K562 (cell line): ENCODE data around the gene CKAP5. TPM values are rescaled to one million over a fixed set of nuclear protein-coding genes. Genes with fewer than 3 reads are reported as not detected.
A peak's percentile ranks its signal among the peaks of the same experiment; 100 is the strongest.

Experiments used
- ATF1 ChIP-seq, 2 experiments: fragments of 450-650 bp in 1 of 2; IDR thresholded peaks; 2 replicates each; pipeline ENCODE4 v1.6.1; 2016; ENCODE audit warnings: missing compliant biosample characterization in 1 of 2, missing genetic modification characterization in 1 of 2
- ELF1 ChIP-seq: fragments of 200-800 bp; sonication (Bioruptor generic); IDR thresholded peaks from 2 replicates; pipeline ENCODE4 v1.6.1; 2016; ENCODE audit warnings: missing genetic modification characterization, missing compliant biosample characterization
- ETV5 ChIP-seq: sonication (generic); formaldehyde crosslinking; IDR thresholded peaks from 2 replicates; pipeline ENCODE4 v1.4.0; 2020; ENCODE audit warnings: low read depth, mild to moderate bottlenecking, missing genetic modification reagents
- HDAC3 ChIP-seq: fragments of 450-650 bp; IDR thresholded peaks from 2 replicates; pipeline ENCODE4 v1.6.1; 2018; ENCODE audit warnings: borderline replicate concordance, mild to moderate bottlenecking, moderate library complexity; ENCODE audit not compliant: partially characterized antibody
- LEF1 ChIP-seq: fragments of 450-650 bp; IDR thresholded peaks from 2 replicates; pipeline ENCODE4 v1.6.1; 2016; ENCODE audit warnings: mild to moderate bottlenecking
- MED1 ChIP-seq: sonication (generic); formaldehyde crosslinking; IDR thresholded peaks from 2 replicates; pipeline ENCODE4 v1.8.1; 2023; ENCODE audit warnings: missing genetic modification reagents, borderline replicate concordance
- MTA1 ChIP-seq: fragments of 450-650 bp; IDR thresholded peaks from 2 replicates; pipeline ENCODE4 v1.6.1; 2017; ENCODE audit warnings: borderline replicate concordance
- MYC ChIP-seq, 2 experiments: fragments of 250-450 bp in 1 of 2; sonication (Bioruptor Pico) in 1 of 2; IDR thresholded peaks; 2 replicates each; pipeline versions ENCODE4 v1.5.1 to v1.6.1; 2012 to 2021; ENCODE audit warnings: low read depth in 2 of 2, borderline replicate concordance in 1 of 2, improper control_type of control experiment in 1 of 2, low read length in 1 of 2, mild to moderate bottlenecking in 1 of 2, moderate library complexity in 1 of 2
- NFE2 ChIP-seq: IDR thresholded peaks from 2 replicates; pipeline ENCODE4 v1.6.1; 2014; ENCODE audit warnings: antibody characterized with exemption, low read depth
- PML ChIP-seq: IDR thresholded peaks from 2 replicates; pipeline ENCODE4 v1.6.1; 2012; ENCODE audit warnings: low read length, inconsistent platforms
- PYGO2 ChIP-seq: fragments of 450-650 bp; IDR thresholded peaks from 2 replicates; pipeline ENCODE4 v1.6.1; 2016; ENCODE audit warnings: mild to moderate bottlenecking, missing genetic modification characterization, moderate library complexity, missing compliant biosample characterization
- TAL1 ChIP-seq: fragments of 450-650 bp; IDR thresholded peaks from 2 replicates; pipeline ENCODE4 v1.6.1; 2016; ENCODE audit warnings: mild to moderate bottlenecking
- TCF7L2 ChIP-seq: fragments of 150-350 bp; IDR thresholded peaks from 2 replicates; pipeline ENCODE4 v1.6.1; 2016; ENCODE audit warnings: low read depth, mild to moderate bottlenecking, low read length, moderate library complexity
- TCFL5 ChIP-seq: fragments of 250-450 bp; sonication (Bioruptor Pico); conservative IDR thresholded peaks from 2 replicates; pipeline ENCODE4 v1.6.1; 2021; ENCODE audit warnings: mild to moderate bottlenecking, moderate library complexity, matching md5 sums
- ZBED1 ChIP-seq: IDR thresholded peaks from 2 replicates; pipeline ENCODE4 v1.6.1; 2014
- ZNF41 ChIP-seq: fragments of 250-450 bp; sonication (Bioruptor Pico); conservative IDR thresholded peaks from 2 replicates; pipeline ENCODE4 v1.4.0; 2020; ENCODE audit warnings: mild to moderate bottlenecking
- polyA plus RNA-seq, 8 experiments: library from polyadenylated mRNA; depleted of rRNA in 4 of 8; stranded (reverse) in 5 of 8; unstranded in 3 of 8; fragments of >200 nt; fragmentation: Nextera tagmentation in 2 of 8; fragmentation: Illumina TruSeq in 1 of 8; extraction: Ambion mirVana in 2 of 8; extraction: Trizol in 1 of 8; gene quantifications; 2 replicates each; pipeline versions ENCODE4 v1.2.1 to v1.2.3, GENCODE V29; 2011 to 2014; ENCODE audit warnings: inconsistent platforms in 1 of 8, missing spikeins in 1 of 8
- total RNA-seq, 7 experiments: library from RNA; depleted of rRNA in 6 of 7; stranded (reverse); fragments of >200 nt in 6 of 7; fragmentation: Illumina TruSeq in 2 of 7; extraction: Trizol in 2 of 7; gene quantifications; 2 replicates each; pipeline versions ENCODE4 v1.2.1 to v1.2.3, GENCODE V29; 2011 to 2021; ENCODE audit warnings: low replicate concordance in 1 of 7
- TF ChIP-seq, protein P1 (sequence below): fragments of 450-650 bp; IDR thresholded peaks from 2 replicates; pipeline ENCODE4 v1.6.1; 2016; ENCODE audit warnings: borderline replicate concordance
- TF ChIP-seq, protein P2 (sequence below): IDR thresholded peaks from 3 replicates; pipeline ENCODE4 v1.6.1; 2011; ENCODE audit warnings: borderline replicate concordance, mild to moderate bottlenecking; ENCODE audit not compliant: insufficient read length, insufficient read depth
- TF ChIP-seq, protein P3 (sequence below): sonication (generic); formaldehyde crosslinking; IDR thresholded peaks from 2 replicates; pipeline ENCODE4 v1.8.0; 2022; ENCODE audit warnings: mild to moderate bottlenecking, low read depth, missing genetic modification reagents

CKAP5 gene
- total and polyA plus RNA-seq, 9 of the 15 experiments (the other 6 are each of a cell fraction or from before 2014, with no cell fraction given) = 60.1 to 239 (median 139) TPM

DNA sequence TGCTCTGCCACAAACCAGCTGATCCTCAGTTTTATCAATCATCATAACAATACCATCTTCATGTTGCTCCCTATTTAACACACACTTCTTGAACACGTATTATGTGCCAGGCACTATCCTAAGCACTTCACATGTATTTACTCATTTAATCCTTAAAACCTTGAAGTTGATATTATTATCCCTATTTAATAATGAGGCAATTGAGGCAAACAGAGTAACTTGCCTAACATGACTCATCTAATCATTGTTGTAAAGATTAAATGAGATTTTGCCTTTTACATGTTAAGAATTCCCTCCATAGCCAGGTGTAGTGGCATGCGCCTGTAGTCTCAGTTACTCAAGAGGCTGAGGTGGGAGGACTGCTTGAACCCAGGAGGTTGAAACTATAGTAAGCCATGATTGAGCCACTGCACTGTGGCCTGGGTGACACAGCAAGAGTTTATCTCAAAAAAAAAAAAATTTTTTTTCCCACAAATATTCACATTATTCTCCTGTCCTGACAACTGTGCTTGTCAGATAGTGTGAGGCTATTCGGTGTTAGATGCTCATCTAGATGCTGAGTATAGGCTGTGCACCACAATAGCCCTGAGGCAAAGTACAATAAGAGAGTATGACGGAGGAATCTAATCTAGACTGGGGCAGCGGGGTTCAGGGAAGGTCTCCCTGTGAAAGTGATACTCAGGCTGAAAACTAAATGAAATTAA, 13.4 kb downstream of the CKAP5 start (continued):
- no peak for TF ChIP-seq TCFL5 (CRISPR knock-in tag)
- TF ChIP-seq HDAC3 = no peak
- TF ChIP-seq, protein P1, sequence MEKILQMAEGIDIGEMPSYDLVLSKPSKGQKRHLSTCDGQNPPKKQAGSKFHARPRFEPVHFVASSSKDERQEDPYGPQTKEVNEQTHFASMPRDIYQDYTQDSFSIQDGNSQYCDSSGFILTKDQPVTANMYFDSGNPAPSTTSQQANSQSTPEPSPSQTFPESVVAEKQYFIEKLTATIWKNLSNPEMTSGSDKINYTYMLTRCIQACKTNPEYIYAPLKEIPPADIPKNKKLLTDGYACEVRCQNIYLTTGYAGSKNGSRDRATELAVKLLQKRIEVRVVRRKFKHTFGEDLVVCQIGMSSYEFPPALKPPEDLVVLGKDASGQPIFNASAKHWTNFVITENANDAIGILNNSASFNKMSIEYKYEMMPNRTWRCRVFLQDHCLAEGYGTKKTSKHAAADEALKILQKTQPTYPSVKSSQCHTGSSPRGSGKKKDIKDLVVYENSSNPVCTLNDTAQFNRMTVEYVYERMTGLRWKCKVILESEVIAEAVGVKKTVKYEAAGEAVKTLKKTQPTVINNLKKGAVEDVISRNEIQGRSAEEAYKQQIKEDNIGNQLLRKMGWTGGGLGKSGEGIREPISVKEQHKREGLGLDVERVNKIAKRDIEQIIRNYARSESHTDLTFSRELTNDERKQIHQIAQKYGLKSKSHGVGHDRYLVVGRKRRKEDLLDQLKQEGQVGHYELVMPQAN = no peak
- peak; percentile 66 for TF ChIP-seq TAL1
- TF ChIP-seq PML = peak; percentile 43; the same call in 1 of the 2 replicates
- TF ChIP-seq ETV5 (CRISPR knock-in tag) = no peak
- peak; percentile 87 for TF ChIP-seq NFE2
- TF ChIP-seq MYC (IDR thresholded peaks at IDR 0.05; ENCODE audit: low read depth, low read length) = no peak
- no peak for TF ChIP-seq MYC (CRISPR knock-in tag; IDR thresholded peaks at IDR 0.05; ENCODE audit: borderline replicate concordance, low read depth)
- TF ChIP-seq, protein P2, sequence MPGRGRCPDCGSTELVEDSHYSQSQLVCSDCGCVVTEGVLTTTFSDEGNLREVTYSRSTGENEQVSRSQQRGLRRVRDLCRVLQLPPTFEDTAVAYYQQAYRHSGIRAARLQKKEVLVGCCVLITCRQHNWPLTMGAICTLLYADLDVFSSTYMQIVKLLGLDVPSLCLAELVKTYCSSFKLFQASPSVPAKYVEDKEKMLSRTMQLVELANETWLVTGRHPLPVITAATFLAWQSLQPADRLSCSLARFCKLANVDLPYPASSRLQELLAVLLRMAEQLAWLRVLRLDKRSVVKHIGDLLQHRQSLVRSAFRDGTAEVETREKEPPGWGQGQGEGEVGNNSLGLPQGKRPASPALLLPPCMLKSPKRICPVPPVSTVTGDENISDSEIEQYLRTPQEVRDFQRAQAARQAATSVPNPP = no peak
- TF ChIP-seq PYGO2 (tag) = no peak
- no peak for TF ChIP-seq ELF1
- no peak for TF ChIP-seq LEF1
- TF ChIP-seq ZBED1 = no peak
- TF ChIP-seq, protein P3, sequence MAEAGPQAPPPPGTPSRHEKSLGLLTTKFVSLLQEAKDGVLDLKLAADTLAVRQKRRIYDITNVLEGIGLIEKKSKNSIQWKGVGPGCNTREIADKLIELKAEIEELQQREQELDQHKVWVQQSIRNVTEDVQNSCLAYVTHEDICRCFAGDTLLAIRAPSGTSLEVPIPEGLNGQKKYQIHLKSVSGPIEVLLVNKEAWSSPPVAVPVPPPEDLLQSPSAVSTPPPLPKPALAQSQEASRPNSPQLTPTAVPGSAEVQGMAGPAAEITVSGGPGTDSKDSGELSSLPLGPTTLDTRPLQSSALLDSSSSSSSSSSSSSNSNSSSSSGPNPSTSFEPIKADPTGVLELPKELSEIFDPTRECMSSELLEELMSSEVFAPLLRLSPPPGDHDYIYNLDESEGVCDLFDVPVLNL (CRISPR knock-in tag) = no peak
- no peak for TF ChIP-seq ZNF41 (CRISPR knock-in tag)
- TF ChIP-seq ATF1 (CRISPR knock-in tag; IDR thresholded peaks at IDR 0.05) = no peak
- 0 out of 2 replicates have a peak, but pooled peaks have one; percentile 32 for TF ChIP-seq ATF1 (tag; IDR thresholded peaks at IDR 0.05)
- no peak for TF ChIP-seq MTA1
- no peak for TF ChIP-seq TCF7L2
- no peak for TF ChIP-seq MED1 (CRISPR knock-in tag)
